K562 (cell line): Measurements from ENCODE around the gene ABHD16A. TPM values are rescaled to one million over a fixed set of nuclear protein-coding genes. Genes with fewer than 3 reads are reported as not detected.
A peak's percentile ranks its signal among the peaks of the same experiment; 100 is the strongest.

Source experiments
- ATAC-seq: fragments of 200-7000 bp; cut with Tn5 transposase; 3 replicates; pipeline ENCODE4 v1.9.1; 2020; ENCODE audit warnings: moderate library complexity
- BruUV-seq: library from RNA; stranded (reverse); fragments of 400-500 nt; replicated peaks from 2 replicates; lab custom pipeline; 2021; lab: Mats Ljungman, UMichigan
- CTCF ChIA-PET: fragments of 300-600 bp; formaldehyde crosslinking; extraction: SDS; loops from one replicate; lab custom pipeline; 2021; ENCODE audit warnings: low intra/inter-chr PET ratio; lab: Yijun Ruan, JAX
- POLR2A ChIA-PET: fragments of 300-600, 350-650 bp; sonication (Branson Sonifier 250); formaldehyde crosslinking; extraction: SDS; loops from one replicate; lab custom pipeline; 2021; ENCODE audit warnings: antibody characterized with exemption, inconsistent platforms; lab: Yijun Ruan, JAX
- DNase-seq, 4 experiments: peaks; one replicate each; pipeline versions ENCODE4 v3.0.0 to v3.0.0-alpha.2; 2011 to 2018; ENCODE audit warnings: low spot score in 3 of 4, mixed read lengths in 3 of 4; ENCODE audit errors: extremely low read depth in 1 of 4
- FAIRE-seq: peaks from 2 replicates; lab custom pipeline; 2011; peaks lifted over from hg19 to GRCh38; lab: Jason Lieb, UNC
- H2AFZ ChIP-seq: 2 replicates; pipeline ENCODE4 v1.6.0; 2011; ENCODE audit warnings: low read depth, low read length, control low read depth, inconsistent platforms
- H3K27ac ChIP-seq: fragments of 200-600 bp; 3 replicates; pipeline ENCODE4 v1.8.0; 2011; ENCODE audit warnings: low read depth, mild to moderate bottlenecking, control low read depth, inconsistent platforms, low read length, moderate library complexity, mixed read lengths; ENCODE audit errors: extremely low read depth
- H3K27me3 ChIP-seq, 2 experiments: fragments of 300-600 bp in 1 of 2; 2 replicates in 1 of 2; 3 replicates in 1 of 2; pipeline versions ENCODE4 v1.6.0 to v1.8.0; 2011; ENCODE audit warnings: inconsistent platforms in 2 of 2, low read length in 2 of 2, mild to moderate bottlenecking in 1 of 2, mixed read lengths in 1 of 2, moderate library complexity in 1 of 2; ENCODE audit not compliant: control insufficient read depth in 2 of 2, insufficient read depth in 2 of 2
- H3K36me3 ChIP-seq: fragments of 300-600 bp; 3 replicates; pipeline ENCODE4 v1.8.0; 2011; ENCODE audit warnings: mild to moderate bottlenecking, low read length, inconsistent platforms; ENCODE audit not compliant: control insufficient read depth, insufficient read depth
- H3K4me1 ChIP-seq, 2 experiments: fragments of 200-600 bp in 1 of 2; replicated peaks in 1 of 2; 2 replicates in 1 of 2; 3 replicates in 1 of 2; pipeline versions ENCODE4 v1.5.1 to v1.8.0; 2011; ENCODE audit warnings: inconsistent platforms in 2 of 2, low read length in 2 of 2, mild to moderate bottlenecking in 1 of 2, mixed read lengths in 1 of 2, moderate library complexity in 1 of 2; ENCODE audit not compliant: control insufficient read depth in 2 of 2, insufficient read depth in 2 of 2
- H3K4me2 ChIP-seq: 2 replicates; pipeline ENCODE4 v1.6.1; 2011; ENCODE audit warnings: low read length, control low read depth, inconsistent platforms, mixed read lengths; ENCODE audit not compliant: insufficient read depth
- H3K4me3 ChIP-seq: fragments of 200-600 bp; sonication (generic), shearing (Covaris generic); 2 replicates; pipeline ENCODE4 v1.5.1; 2016; ENCODE audit warnings: control low read depth, inconsistent platforms
- H3K79me2 ChIP-seq: fragments of 200-600 bp; 3 replicates; pipeline ENCODE4 v1.8.0; 2011; ENCODE audit warnings: low read length, inconsistent platforms; ENCODE audit not compliant: control insufficient read depth, insufficient read depth
- H3K9ac ChIP-seq, 2 experiments: 2 replicates each; pipeline versions ENCODE4 v1.6.0 to v1.6.1; 2011; ENCODE audit warnings: low read depth in 2 of 2, low read length in 2 of 2, control low read depth in 1 of 2, inconsistent platforms in 1 of 2, mild to moderate bottlenecking in 1 of 2, mixed read lengths in 1 of 2; ENCODE audit not compliant: insufficient read depth in 1 of 2
- H3K9me1 ChIP-seq: one replicate; pipeline ENCODE4 v1.6.0; 2011; ENCODE audit warnings: inconsistent platforms, mild to moderate bottlenecking, low read length, moderate library complexity; ENCODE audit not compliant: control insufficient read depth, insufficient read depth
- H3K9me3 ChIP-seq: replicated peaks from 2 replicates; pipeline ENCODE4 v1.5.1; 2011; ENCODE audit warnings: low read depth, low read length, inconsistent platforms; ENCODE audit not compliant: control insufficient read depth, insufficient read depth
- H4K20me1 ChIP-seq: replicated peaks from 2 replicates; pipeline ENCODE4 v1.6.1; 2011; ENCODE audit warnings: low read length, inconsistent platforms, mixed read lengths; ENCODE audit not compliant: control insufficient read depth, insufficient read depth
- EGR1 ChIP-seq: fragments of 450-650 bp; conservative IDR thresholded peaks from 2 replicates; pipeline ENCODE4 v1.6.1; 2017; ENCODE audit warnings: mild to moderate bottlenecking
- MLX ChIP-seq, 2 experiments: fragments of 450-650 bp in 1 of 2; sonication (generic) in 1 of 2; formaldehyde crosslinking; conservative IDR thresholded peaks; 2 replicates each; pipeline versions ENCODE4 v1.4.0 to v1.8.1; 2020 to 2022; ENCODE audit warnings: mild to moderate bottlenecking in 1 of 2, missing genetic modification reagents in 1 of 2
- SP1 ChIP-seq: sonication (generic); formaldehyde crosslinking; IDR thresholded peaks from 2 replicates; pipeline ENCODE4 v1.8.1; 2022; ENCODE audit warnings: mild to moderate bottlenecking, missing genetic modification reagents
- ZNF174 ChIP-seq: fragments of 250-450 bp; sonication (Bioruptor Pico); IDR thresholded peaks from 2 replicates; pipeline ENCODE4 v1.4.0; 2020; ENCODE audit warnings: mild to moderate bottlenecking
- WGBS: fragments of 100-300 bp; shearing (Covaris generic); methylation state at CpG from one replicate; pipeline ENCODE4 v1.1.6; 2016; ENCODE audit warnings: low coverage, mixed read lengths; ENCODE audit not compliant: insufficient coverage; ENCODE audit errors: missing lambda C conversion rate; 5-methylcytosine and 5-hydroxymethylcytosine counted together
- in situ Hi-C: fragments of 300-500 bp; cut with MboI; formaldehyde crosslinking; loops from 4 replicates; pipeline ENCODE4 v1.15.0; 2018; ENCODE audit warnings: inconsistent platforms, mixed read lengths
- intact Hi-C: fragments of 100-400 bp; cut with micrococcal nuclease; formaldehyde crosslinking; loops from 2 replicates; pipeline ENCODE4 v1.14.2; 2022
- polyA plus RNA-seq, 8 experiments: library from polyadenylated mRNA; depleted of rRNA in 4 of 8; stranded (reverse) in 5 of 8; unstranded in 3 of 8; fragments of >200 nt; fragmentation: Nextera tagmentation in 2 of 8; fragmentation: Illumina TruSeq in 1 of 8; extraction: Ambion mirVana in 2 of 8; extraction: Trizol in 1 of 8; gene quantifications; 2 replicates each; pipeline versions ENCODE4 v1.2.1 to v1.2.3, GENCODE V29; 2011 to 2014; ENCODE audit warnings: inconsistent platforms in 1 of 8, missing spikeins in 1 of 8
- total RNA-seq, 7 experiments: library from RNA; depleted of rRNA in 6 of 7; stranded (reverse); fragments of >200 nt in 6 of 7; fragmentation: Illumina TruSeq in 2 of 7; extraction: Trizol in 2 of 7; gene quantifications; 2 replicates each; pipeline versions ENCODE4 v1.2.1 to v1.2.3, GENCODE V29; 2011 to 2021; ENCODE audit warnings: low replicate concordance in 1 of 7
- TF ChIP-seq, protein P1 (sequence below): fragments of 450-650 bp; formaldehyde crosslinking; IDR thresholded peaks from 2 replicates; pipeline ENCODE4 v1.4.0; 2020; ENCODE audit warnings: mild to moderate bottlenecking, moderate library complexity

ABHD16A gene
- total and polyA plus RNA-seq, 9 of the 15 experiments (the other 6 are each of a cell fraction or from before 2014, with no cell fraction given): 25.8 to 120 (median 81.6) TPM

GRCh38 chr6:31654574-31655348, 48.4 kb downstream of the ABHD16A start:
- CTCF ChIA-PET: no interaction called here
- H3K27me3 ChIP-seq: no peaks in the 10 kb centered on the region
- H4K20me1 ChIP-seq: peaks cover 10% of the 10 kb centered on the region
- no peak for DNase-seq
- peaks cover 85% of the 10 kb centered on the region for H3K79me2 ChIP-seq
- intact Hi-C loops (no loop called here), in situ Hi-C loops (no loop called here)
- no peak overlapping the region for H3K9ac ChIP-seq
- H3K4me2 ChIP-seq: no peak overlapping the region
- no peak overlapping the region for H2AFZ ChIP-seq
- no peaks in the 10 kb centered on the region for H3K9me3 ChIP-seq
- no peaks in the 10 kb centered on the region for H3K9me1 ChIP-seq
- no TSS peak for BruUV-seq
- peaks cover 37 to 38% of the 10 kb centered on the region in 2 experiments for H3K4me1 ChIP-seq
- no peak for ATAC-seq
- TF ChIP-seq MLX (CRISPR knock-in tag; conservative IDR thresholded peaks at IDR 0.05) (no peak), ZNF174 (CRISPR knock-in tag) (0 out of 2 replicates have a peak, but pooled peaks have one; percentile 10), SP1 (CRISPR knock-in tag) (0 out of 2 replicates have a peak, but pooled peaks have one; percentile 20), EGR1 (0 out of 2 replicates have a peak, but pooled peaks have one; percentile 3)
- TF ChIP-seq, protein P1, sequence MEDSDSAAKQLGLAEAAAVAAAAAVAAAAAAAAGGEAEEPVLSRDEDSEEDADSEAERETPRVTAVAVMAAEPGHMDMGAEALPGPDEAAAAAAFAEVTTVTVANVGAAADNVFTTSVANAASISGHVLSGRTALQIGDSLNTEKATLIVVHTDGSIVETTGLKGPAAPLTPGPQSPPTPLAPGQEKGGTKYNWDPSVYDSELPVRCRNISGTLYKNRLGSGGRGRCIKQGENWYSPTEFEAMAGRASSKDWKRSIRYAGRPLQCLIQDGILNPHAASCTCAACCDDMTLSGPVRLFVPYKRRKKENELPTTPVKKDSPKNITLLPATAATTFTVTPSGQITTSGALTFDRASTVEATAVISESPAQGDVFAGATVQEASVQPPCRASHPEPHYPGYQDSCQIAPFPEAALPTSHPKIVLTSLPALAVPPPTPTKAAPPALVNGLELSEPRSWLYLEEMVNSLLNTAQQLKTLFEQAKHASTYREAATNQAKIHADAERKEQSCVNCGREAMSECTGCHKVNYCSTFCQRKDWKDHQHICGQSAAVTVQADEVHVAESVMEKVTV (CRISPR knock-in tag): 0 out of 2 replicates have a peak, but pooled peaks have one; percentile 22
- no peak for FAIRE-seq
- 90% methylated on average over 8 of the region's 8 CpGs for WGBS
- H3K4me3 ChIP-seq: no peak overlapping the region
- H3K27ac ChIP-seq: no peak overlapping the region
- POLR2A ChIA-PET: interaction anchor here (0.6 to 8.5 kb wide), 14 partner anchors 8 to 209 kb away, joined by 3 to 267 read pairs (median 9); partner anchors contain the start of genes C6orf47, CSNK2B, GPANK1 and LSM2
- H3K36me3 ChIP-seq: peaks cover 59% of the 10 kb centered on the region
